WTC11 (cell line): ENCODE measurements around the gene UGDH.

Source experiments
- FOXP1 ChIP-seq: sonication (generic); formaldehyde crosslinking; IDR thresholded peaks from 2 replicates; pipeline ENCODE4 v1.8.0; 2022; ENCODE audit warnings: missing genetic modification reagents, mild to moderate bottlenecking, moderate library complexity, borderline replicate concordance
- NR2C2 ChIP-seq: sonication (generic); formaldehyde crosslinking; IDR thresholded peaks from 2 replicates; pipeline ENCODE4 v1.8.0; 2022; ENCODE audit warnings: mild to moderate bottlenecking, missing genetic modification reagents
- TCF7 ChIP-seq: sonication (generic); formaldehyde crosslinking; IDR thresholded peaks from 2 replicates; pipeline ENCODE4 v1.8.0; 2022; ENCODE audit warnings: mild to moderate bottlenecking, low read depth, missing genetic modification reagents, moderate library complexity
- ZBTB21 ChIP-seq: sonication (generic); formaldehyde crosslinking; IDR thresholded peaks from 2 replicates; pipeline ENCODE4 v1.8.1; 2023; ENCODE audit warnings: mild to moderate bottlenecking, missing genetic modification reagents, borderline replicate concordance
- ZNF219 ChIP-seq: sonication (generic); formaldehyde crosslinking; IDR thresholded peaks from 2 replicates; pipeline ENCODE4 v1.8.0; 2023; ENCODE audit warnings: missing genetic modification reagents, mild to moderate bottlenecking, borderline replicate concordance
- ZNF317 ChIP-seq: sonication (generic); formaldehyde crosslinking; IDR thresholded peaks from 2 replicates; pipeline ENCODE4 v1.8.1; 2023; ENCODE audit warnings: low read depth, mild to moderate bottlenecking, moderate library complexity, missing genetic modification reagents, borderline replicate concordance
- TF ChIP-seq, protein P1 (sequence below): fragments of 200-600 bp; IDR thresholded peaks from 2 replicates; pipeline ENCODE4 v1.8.0; 2022; ENCODE audit warnings: antibody characterized with exemption
- TF ChIP-seq, protein P2 (sequence below): sonication (generic); formaldehyde crosslinking; IDR thresholded peaks from 2 replicates; pipeline ENCODE4 v1.8.1; 2023; ENCODE audit warnings: mild to moderate bottlenecking, missing genetic modification reagents, moderate library complexity
- TF ChIP-seq, protein P3 (sequence below): sonication (generic); formaldehyde crosslinking; IDR thresholded peaks from 2 replicates; pipeline ENCODE4 v1.8.1; 2022; ENCODE audit warnings: low read depth, missing genetic modification reagents, borderline replicate concordance
- TF ChIP-seq, protein P4 (sequence below): sonication (generic); formaldehyde crosslinking; IDR thresholded peaks from 2 replicates; pipeline ENCODE4 v1.8.0; 2022; ENCODE audit warnings: mild to moderate bottlenecking, missing genetic modification reagents
- TF ChIP-seq, protein P5 (sequence below): fragments of 250-450 bp; sonication (Bioruptor Pico); IDR thresholded peaks from 2 replicates; pipeline ENCODE4 v1.9.0; 2021; ENCODE audit warnings: mild to moderate bottlenecking
- TF ChIP-seq, protein P6 (sequence below): sonication (generic); formaldehyde crosslinking; IDR thresholded peaks from 2 replicates; pipeline ENCODE4 v1.8.0; 2022; ENCODE audit warnings: missing genetic modification reagents
- TF ChIP-seq, protein P7 (sequence below): sonication (generic); formaldehyde crosslinking; conservative IDR thresholded peaks from 2 replicates; pipeline ENCODE4 v1.8.1; 2023; ENCODE audit warnings: mild to moderate bottlenecking, low read depth, missing genetic modification reagents, moderate library complexity

DNA sequence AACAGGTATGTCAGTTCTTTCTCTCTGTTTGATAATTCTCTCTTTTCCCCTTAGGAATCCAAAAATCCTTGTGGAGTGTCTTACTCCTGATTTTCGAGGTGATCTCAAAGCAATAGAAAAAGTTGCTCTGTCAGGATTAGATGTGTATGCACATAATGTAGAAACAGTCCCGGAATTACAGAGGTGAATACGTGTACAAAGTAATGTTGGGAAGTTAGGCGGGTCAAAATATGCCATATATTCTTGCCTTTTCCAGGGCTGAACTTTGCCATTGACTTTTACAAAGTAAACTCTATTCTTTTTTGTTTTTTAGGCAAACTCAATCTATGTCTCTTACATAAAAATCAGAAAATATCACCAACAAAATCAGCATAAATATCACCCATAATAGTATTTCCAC, 59.8 kb downstream of the UGDH start:
- TF ChIP-seq, protein P1, sequence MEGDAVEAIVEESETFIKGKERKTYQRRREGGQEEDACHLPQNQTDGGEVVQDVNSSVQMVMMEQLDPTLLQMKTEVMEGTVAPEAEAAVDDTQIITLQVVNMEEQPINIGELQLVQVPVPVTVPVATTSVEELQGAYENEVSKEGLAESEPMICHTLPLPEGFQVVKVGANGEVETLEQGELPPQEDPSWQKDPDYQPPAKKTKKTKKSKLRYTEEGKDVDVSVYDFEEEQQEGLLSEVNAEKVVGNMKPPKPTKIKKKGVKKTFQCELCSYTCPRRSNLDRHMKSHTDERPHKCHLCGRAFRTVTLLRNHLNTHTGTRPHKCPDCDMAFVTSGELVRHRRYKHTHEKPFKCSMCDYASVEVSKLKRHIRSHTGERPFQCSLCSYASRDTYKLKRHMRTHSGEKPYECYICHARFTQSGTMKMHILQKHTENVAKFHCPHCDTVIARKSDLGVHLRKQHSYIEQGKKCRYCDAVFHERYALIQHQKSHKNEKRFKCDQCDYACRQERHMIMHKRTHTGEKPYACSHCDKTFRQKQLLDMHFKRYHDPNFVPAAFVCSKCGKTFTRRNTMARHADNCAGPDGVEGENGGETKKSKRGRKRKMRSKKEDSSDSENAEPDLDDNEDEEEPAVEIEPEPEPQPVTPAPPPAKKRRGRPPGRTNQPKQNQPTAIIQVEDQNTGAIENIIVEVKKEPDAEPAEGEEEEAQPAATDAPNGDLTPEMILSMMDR = no peak
- TF ChIP-seq, protein P2, sequence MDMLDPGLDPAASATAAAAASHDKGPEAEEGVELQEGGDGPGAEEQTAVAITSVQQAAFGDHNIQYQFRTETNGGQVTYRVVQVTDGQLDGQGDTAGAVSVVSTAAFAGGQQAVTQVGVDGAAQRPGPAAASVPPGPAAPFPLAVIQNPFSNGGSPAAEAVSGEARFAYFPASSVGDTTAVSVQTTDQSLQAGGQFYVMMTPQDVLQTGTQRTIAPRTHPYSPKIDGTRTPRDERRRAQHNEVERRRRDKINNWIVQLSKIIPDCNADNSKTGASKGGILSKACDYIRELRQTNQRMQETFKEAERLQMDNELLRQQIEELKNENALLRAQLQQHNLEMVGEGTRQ (CRISPR knock-in tag) = no peak
- no peak for TF ChIP-seq TCF7 (CRISPR knock-in tag)
- no peak for TF ChIP-seq FOXP1
- TF ChIP-seq, protein P3, sequence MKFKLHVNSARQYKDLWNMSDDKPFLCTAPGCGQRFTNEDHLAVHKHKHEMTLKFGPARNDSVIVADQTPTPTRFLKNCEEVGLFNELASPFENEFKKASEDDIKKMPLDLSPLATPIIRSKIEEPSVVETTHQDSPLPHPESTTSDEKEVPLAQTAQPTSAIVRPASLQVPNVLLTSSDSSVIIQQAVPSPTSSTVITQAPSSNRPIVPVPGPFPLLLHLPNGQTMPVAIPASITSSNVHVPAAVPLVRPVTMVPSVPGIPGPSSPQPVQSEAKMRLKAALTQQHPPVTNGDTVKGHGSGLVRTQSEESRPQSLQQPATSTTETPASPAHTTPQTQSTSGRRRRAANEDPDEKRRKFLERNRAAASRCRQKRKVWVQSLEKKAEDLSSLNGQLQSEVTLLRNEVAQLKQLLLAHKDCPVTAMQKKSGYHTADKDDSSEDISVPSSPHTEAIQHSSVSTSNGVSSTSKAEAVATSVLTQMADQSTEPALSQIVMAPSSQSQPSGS = no peak
- TF ChIP-seq, protein P4, sequence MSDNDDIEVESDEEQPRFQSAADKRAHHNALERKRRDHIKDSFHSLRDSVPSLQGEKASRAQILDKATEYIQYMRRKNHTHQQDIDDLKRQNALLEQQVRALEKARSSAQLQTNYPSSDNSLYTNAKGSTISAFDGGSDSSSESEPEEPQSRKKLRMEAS = no peak
- TF ChIP-seq NR2C2 (CRISPR knock-in tag) = no peak
- TF ChIP-seq, protein P5, sequence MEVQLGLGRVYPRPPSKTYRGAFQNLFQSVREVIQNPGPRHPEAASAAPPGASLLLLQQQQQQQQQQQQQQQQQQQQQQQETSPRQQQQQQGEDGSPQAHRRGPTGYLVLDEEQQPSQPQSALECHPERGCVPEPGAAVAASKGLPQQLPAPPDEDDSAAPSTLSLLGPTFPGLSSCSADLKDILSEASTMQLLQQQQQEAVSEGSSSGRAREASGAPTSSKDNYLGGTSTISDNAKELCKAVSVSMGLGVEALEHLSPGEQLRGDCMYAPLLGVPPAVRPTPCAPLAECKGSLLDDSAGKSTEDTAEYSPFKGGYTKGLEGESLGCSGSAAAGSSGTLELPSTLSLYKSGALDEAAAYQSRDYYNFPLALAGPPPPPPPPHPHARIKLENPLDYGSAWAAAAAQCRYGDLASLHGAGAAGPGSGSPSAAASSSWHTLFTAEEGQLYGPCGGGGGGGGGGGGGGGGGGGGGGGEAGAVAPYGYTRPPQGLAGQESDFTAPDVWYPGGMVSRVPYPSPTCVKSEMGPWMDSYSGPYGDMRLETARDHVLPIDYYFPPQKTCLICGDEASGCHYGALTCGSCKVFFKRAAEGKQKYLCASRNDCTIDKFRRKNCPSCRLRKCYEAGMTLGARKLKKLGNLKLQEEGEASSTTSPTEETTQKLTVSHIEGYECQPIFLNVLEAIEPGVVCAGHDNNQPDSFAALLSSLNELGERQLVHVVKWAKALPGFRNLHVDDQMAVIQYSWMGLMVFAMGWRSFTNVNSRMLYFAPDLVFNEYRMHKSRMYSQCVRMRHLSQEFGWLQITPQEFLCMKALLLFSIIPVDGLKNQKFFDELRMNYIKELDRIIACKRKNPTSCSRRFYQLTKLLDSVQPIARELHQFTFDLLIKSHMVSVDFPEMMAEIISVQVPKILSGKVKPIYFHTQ (CRISPR knock-in tag) = no peak
- TF ChIP-seq ZNF219 (CRISPR knock-in tag) = no peak
- TF ChIP-seq ZBTB21 (CRISPR knock-in tag) = no peak
- TF ChIP-seq, protein P6, sequence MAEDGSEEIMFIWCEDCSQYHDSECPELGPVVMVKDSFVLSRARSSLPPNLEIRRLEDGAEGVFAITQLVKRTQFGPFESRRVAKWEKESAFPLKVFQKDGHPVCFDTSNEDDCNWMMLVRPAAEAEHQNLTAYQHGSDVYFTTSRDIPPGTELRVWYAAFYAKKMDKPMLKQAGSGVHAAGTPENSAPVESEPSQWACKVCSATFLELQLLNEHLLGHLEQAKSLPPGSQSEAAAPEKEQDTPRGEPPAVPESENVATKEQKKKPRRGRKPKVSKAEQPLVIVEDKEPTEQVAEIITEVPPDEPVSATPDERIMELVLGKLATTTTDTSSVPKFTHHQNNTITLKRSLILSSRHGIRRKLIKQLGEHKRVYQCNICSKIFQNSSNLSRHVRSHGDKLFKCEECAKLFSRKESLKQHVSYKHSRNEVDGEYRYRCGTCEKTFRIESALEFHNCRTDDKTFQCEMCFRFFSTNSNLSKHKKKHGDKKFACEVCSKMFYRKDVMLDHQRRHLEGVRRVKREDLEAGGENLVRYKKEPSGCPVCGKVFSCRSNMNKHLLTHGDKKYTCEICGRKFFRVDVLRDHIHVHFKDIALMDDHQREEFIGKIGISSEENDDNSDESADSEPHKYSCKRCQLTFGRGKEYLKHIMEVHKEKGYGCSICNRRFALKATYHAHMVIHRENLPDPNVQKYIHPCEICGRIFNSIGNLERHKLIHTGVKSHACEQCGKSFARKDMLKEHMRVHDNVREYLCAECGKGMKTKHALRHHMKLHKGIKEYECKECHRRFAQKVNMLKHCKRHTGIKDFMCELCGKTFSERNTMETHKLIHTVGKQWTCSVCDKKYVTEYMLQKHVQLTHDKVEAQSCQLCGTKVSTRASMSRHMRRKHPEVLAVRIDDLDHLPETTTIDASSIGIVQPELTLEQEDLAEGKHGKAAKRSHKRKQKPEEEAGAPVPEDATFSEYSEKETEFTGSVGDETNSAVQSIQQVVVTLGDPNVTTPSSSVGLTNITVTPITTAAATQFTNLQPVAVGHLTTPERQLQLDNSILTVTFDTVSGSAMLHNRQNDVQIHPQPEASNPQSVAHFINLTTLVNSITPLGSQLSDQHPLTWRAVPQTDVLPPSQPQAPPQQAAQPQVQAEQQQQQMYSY = no peak
- TF ChIP-seq, protein P7, sequence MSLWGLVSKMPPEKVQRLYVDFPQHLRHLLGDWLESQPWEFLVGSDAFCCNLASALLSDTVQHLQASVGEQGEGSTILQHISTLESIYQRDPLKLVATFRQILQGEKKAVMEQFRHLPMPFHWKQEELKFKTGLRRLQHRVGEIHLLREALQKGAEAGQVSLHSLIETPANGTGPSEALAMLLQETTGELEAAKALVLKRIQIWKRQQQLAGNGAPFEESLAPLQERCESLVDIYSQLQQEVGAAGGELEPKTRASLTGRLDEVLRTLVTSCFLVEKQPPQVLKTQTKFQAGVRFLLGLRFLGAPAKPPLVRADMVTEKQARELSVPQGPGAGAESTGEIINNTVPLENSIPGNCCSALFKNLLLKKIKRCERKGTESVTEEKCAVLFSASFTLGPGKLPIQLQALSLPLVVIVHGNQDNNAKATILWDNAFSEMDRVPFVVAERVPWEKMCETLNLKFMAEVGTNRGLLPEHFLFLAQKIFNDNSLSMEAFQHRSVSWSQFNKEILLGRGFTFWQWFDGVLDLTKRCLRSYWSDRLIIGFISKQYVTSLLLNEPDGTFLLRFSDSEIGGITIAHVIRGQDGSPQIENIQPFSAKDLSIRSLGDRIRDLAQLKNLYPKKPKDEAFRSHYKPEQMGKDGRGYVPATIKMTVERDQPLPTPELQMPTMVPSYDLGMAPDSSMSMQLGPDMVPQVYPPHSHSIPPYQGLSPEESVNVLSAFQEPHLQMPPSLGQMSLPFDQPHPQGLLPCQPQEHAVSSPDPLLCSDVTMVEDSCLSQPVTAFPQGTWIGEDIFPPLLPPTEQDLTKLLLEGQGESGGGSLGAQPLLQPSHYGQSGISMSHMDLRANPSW = no peak
- no peak for TF ChIP-seq ZNF317
